T47D (cell line): Measurements from ENCODE around the gene UBE2E2.

Source experiments
- DNase-seq, 2 experiments: peaks; one replicate each; pipeline versions ENCODE4 v3.0.0 to v3.0.0-alpha.2; 2011 to 2012; ENCODE audit warnings: low read depth in 1 of 2, low spot score in 1 of 2
- JUND ChIP-seq: IDR thresholded peaks from 2 replicates; pipeline ENCODE4 v1.6.1; 2012; ENCODE audit warnings: low read depth
- in situ Hi-C: cut with HindIII; loops from 2 replicates; pipeline ENCODE4 v1.10.0; 2016; ENCODE audit warnings: low sequenced_read_pairs, low pct_unique_long_range_greater_than_20kb

UBE2E2 gene

DNA sequence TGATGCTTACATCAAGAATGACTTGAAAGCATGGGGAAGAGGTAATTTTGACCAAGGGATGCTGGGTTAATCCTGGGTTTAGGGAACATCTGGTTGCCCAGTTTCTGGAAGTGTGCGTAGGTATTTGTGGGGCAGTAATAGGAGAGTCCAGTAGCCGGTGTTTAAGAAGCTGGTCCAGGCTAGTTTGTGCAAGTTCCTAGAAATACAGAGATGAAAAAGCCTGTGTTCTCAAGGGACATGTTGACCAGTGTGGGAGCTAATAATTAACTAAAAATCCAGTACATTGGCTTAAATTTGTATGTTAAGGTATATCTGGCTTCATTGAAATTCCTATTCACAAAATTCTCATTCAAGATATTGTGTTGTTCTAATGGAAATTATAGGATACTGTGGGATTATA lies 51.2 kb downstream of the UBE2E2 start:
- no peak for DNase-seq
- no peak for TF ChIP-seq JUND
- in situ Hi-C loops = no loop called here

DNA sequence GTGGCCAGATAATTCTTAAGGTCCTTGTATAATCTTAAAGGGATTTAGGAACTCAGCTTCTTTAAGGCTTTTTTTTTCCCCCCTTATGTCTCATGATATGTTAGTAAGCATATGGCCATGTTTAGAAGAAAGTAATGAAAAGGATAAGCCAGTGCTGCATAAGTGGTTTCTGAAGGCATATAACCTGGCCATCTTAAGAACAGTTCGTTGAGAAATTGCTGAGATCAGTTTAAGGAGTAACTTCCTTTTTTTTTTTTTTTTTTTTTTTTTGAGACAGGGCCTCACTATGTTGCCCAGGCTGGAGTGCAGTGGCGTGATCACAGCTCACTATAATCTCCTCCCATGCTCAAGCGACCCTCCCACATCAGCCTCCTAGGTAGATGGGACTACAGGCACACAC lies 51.7 kb downstream of the UBE2E2 start:
- DNase-seq = no peak
- no peak for TF ChIP-seq JUND
- in situ Hi-C loops = no loop called here

DNA sequence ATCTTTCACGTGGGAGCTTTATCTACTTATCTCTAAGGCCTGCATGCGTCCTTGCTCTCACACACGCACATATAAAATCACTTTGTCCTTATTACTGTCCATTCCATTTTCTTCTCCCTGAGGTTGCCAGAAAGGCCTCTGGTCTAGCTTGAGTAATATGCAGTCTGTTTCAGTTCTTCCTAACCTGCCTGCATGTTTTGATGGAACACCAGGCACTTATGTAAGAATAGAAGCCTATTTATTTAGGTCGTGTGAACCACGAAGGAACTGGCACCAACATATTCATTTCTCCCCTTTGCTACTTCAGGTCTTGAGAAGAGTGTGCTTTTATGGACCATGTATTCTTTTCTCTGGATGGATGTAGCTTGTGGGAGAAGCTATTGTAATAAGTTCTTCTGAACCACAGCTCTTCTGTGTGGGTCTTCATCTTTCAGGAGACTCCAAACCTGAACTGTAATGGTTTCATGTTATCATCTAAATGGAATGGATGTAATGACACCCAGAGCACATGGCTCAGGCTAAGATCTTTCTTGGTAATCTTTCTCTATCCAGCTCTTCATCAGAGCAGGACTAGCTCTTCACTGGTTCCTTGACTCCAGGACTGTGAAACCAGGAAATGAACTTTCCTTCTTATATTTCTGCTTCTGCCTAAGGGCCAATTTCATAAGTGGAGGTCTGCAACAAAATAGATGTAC lies 53.8 kb downstream of the UBE2E2 start:
- TF ChIP-seq JUND = no peak
- DNase-seq = no peak
- in situ Hi-C loops = no loop called here

DNA sequence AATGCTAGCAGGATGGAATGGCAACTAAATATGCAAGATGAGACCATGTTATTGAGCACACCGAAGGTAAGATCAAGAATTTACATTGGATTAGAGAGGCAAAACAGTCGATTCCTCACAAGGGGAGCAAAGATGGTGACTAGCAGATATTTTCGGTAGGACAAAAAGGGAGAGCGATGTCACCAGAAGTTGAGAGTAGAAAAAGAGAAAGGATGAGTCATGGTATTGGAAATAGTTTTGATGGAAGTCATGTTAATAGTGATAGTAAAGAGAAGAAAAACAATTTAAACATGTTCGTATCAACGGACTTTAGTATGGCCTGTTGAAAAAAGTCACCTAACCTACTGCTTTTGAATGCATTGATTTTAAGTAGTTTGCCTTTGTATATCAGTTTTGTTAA lies 55.0 kb downstream of the UBE2E2 start:
- TF ChIP-seq JUND = no peak
- in situ Hi-C loops = no loop called here
- DNase-seq = no peak

DNA sequence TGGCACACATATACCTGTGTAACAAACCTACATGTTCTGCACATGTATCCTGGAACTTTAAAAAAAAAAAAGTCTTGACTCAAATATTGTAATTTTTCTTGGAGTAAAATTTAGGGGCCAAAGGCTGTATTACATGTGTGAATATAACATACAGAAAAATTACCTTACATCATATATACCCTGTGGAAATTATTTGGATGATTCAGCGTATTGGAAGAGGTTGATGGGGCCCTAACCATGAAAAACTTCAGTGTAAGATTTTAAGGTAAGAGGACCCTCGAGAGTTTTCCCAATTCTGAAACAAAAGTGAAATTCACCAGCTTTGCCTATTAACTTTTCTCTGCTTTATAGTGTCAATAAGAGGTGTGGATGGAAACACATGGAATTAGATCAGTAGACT lies 56.4 kb downstream of the UBE2E2 start:
- in situ Hi-C loops = no loop called here
- no peak for DNase-seq

DNA sequence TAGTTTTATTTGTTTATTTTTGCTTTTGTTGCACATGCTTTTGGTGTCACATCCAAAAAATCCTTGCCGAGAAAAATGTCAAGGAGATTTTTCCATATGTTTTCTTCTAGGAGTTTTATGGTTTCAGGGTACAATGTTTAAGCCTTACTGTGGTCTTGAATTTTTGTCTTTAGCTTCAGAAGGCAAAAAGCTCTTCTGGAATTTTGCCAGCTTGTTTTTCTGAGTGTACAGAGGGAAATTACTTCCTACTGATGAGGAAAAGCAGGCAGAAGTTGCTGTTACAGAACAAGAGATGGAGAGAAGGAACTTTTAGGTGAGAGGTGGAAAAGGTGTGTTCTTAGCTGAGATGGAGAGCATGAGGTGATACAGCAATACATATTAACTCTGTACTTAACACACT lies 59.6 kb downstream of the UBE2E2 start:
- in situ Hi-C loops = no loop called here

More for the DNA sequence above, 56.4 kb downstream of the UBE2E2 start:
- TF ChIP-seq JUND = no peak

DNA sequence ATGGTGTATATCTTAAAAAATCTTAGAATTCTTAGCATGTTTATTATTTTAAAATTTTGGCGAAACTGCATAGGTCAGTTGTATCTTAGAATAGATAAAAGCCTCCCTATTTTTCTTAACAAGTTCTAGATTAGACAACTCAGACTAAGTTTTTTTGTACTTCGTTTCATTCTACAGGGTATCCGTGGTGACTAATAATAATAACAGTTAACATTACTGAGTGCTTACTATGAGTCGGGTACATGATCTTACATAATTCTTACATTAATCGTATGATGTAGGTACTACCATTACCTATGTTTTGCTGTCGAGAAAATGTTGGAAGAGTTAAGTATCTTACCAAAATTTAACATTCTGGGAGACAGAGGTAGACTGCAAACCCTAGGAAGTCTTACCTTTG lies 60.7 kb downstream of the UBE2E2 start:
- no peak for DNase-seq
- no peak for TF ChIP-seq JUND

More for the DNA sequence above, 59.6 kb downstream of the UBE2E2 start:
- no peak for TF ChIP-seq JUND
- DNase-seq = no peak

DNA sequence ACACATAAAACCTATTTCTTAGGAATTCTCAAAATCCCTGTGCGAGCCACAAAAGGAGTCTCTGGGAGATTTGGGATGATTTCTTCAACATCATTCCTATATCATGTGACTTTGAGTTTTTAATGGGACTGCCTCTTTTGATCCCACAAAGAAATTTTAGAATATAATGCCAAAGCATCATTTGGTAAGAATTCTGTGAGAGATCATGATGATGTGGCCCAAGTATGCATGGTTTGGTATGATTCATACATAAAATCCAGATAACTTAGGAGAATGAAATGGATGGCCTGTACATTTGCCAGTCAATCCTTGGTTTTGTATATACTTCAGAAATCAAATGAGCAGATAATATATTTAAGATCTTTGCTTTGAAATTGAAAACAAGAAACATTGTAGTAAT lies 61.3 kb downstream of the UBE2E2 start:
- no peak for DNase-seq
- in situ Hi-C loops = no loop called here
- no peak for TF ChIP-seq JUND

More for the DNA sequence above, 60.7 kb downstream of the UBE2E2 start:
- in situ Hi-C loops = no loop called here

DNA sequence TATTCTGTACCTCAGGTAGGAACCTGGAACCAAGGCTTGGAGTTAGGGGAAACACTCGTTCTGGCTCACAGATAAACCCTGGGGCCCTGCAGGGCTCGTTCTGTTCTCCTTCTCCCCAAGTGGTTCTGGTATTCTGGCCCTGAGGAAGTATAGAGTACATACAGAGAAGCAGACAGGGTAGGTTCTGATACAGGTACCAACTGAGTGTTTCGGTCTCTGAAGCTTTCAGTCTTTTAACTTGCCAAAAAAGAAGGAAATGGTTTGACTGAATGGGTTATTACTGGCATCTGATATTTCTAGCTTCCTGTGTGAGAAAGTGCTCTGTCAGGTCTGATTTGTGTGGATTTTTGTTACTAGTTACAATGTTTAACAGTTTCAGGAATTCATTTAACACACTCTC lies 67.3 kb downstream of the UBE2E2 start:
- TF ChIP-seq JUND = no peak
- in situ Hi-C loops = no loop called here
- DNase-seq = no peak

DNA sequence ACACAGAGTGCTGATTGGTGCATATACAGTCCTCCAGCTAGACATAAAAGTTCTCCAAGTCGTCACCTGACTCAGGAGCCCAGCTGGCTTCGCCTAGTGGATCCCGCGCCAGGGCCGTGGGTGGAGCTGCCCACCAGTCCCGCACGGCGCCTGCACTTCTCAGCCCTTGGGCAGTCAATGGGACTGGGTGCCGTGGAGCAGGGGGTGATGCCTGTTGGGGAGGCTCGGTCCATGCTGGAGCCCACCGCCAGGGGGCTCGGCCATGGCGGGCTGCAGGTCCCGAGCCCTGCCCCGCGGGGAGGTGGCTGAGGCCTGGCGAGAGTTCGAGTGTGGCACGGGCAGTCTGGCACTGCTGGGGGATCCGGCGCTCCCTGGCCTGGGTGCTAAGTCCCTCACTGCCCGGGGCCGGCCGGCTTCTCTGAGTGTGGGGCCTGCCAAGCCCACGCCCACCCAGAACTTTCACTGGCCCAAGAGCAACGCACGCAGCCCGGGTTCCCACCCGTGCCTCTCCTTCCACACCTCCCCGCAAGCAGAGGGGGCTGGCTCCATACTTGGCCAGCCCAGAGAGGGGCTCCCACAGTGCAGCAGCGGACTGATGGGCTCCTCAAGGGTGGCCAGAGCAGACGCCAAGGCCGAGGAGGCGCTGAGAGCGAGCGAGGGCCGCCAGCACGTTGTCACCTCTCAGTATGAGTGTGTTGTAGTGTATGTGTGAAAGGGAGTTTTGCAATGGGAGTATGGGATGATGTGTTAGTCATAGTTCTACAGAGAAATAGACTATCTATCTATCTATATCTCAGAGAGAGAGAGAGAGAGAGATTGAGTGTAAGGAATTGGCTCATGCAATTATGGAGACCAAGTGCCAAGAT lies 69.0 kb downstream of the UBE2E2 start:
- no peak for DNase-seq
- TF ChIP-seq JUND = no peak
- in situ Hi-C loops = no loop called here

DNA sequence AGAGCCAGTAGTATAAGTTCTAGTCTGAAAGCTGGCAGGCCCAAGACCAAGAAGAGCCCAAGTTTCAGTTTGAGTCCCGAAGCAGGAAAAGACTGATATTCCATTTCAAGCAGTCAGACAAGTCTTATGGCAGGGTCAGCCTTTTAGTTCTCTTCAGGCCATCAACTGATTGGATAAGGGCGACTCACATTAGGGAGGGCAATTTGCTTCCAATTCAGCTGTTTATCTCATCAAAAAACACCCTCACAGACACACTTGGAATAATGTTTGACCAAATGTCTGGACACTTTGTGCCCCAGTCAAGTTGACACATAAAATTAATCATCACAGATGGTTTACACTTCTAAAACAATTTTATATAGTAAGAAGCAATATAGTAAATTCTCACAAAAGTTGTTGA lies 69.7 kb downstream of the UBE2E2 start:
- DNase-seq = no peak
- in situ Hi-C loops = no loop called here
- no peak for TF ChIP-seq JUND

DNA sequence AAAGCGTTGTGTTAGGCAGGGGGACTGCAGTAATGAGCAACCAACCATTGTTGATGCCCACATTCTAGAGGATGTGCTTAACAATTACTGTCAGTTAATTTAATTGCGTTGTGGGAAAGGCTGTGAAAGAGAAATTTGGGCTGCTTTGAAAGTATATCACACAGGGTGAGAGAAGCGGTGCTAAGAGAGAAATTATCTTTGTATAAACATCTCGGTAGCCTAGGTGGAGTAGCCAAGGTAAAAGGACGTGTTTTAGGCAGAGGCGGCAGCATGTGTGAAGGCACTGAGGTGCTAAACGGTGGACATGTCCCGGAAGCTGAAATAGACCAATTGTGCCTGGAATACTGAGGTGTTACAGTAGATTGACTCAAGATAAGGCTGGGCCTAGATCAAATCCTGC lies 71.9 kb downstream of the UBE2E2 start:
- DNase-seq = no peak
- no peak for TF ChIP-seq JUND
- in situ Hi-C loops = no loop called here

DNA sequence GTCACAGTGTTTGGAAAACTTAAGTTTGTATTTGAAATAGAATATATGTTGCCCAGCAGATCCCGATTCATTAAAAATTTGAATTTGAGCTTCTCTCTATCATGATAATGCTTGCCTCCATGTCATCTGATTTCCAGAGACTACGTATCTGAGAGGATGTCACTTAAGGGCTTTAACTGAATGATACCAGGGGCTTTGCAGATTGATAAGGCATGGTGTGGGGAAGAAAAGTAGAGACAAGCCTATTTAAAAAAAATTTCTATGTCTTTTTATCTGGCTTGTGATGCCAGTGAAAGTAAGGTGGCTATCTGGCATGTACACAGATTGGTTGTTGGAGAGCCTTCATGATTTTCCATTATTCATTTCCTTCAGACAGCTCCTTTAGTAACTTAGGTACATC lies 72.7 kb downstream of the UBE2E2 start:
- in situ Hi-C loops = no loop called here
- no peak for TF ChIP-seq JUND
- DNase-seq = no peak
